ENCODE data around the gene CFAP74. TPM values are rescaled to one million over a fixed set of nuclear protein-coding genes. Genes with fewer than 3 reads are reported as not detected.

The CFAP74 gene
- total and polyA plus RNA-seq, 9 of the 15 experiments (the other 6 are each of a cell fraction or from before 2014, with no cell fraction given) = 0.03 to 0.15 (median 0.05) TPM; not detected in 6

DNA sequence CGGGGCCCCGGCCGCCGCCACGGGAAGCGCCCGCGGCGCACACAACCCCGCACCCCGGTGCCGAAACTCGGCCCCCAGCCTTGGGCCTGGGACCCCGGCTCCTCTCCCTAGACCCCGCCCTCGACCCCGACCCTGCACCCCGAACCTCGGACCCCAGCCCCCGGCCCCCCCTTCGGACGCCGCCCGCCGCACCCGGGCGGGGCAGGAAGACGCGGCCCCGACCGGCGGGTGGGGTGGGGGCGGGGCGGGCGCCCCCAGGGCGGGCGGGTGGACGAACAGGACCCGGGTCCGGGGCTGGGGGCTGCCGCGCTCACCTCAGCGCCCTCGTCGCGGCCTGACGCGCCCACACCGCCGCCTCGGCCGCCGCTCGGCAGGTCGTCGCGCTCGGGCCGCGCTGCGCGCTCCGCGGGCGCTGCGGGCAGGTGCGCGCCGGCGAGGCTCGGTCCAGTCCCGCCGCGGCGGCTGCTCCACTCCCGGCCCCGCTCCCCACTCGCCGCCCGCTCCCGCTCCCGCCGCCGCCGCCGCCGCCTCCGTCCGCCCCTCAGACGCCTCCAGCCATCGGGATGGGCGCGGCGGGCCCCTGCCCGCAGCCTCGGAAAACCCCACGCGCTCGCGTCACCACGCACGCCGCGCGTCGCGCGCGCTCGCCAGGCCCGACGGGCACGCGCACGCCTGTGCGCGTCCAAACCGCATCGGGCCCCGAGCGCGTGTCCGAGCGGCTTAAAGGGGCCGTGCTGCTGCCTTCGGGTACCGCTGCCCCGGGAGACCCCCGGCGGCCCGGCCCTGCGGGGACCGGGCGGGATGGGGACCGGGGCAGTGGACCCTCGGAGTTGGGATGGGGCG lies 112.9 kb downstream of the CFAP74 start, which contains the start of gene GNB1 (continued):
- TF ChIP-seq MAFG (tag; conservative IDR thresholded peaks at IDR 0.05) (no peak), PTTG1 (tag; IDR thresholded peaks at IDR 0.05; ENCODE audit: low read depth) (no peak), MCM7 (IDR thresholded peaks at IDR 0.05) (no peak), CEBPB (tag; IDR thresholded peaks at IDR 0.05) (peak; percentile 55; the same call in 1 of the 2 replicates), PHF21A (IDR thresholded peaks at IDR 0.05; ENCODE audit: borderline replicate concordance, low read depth) (no peak), ATF1 (CRISPR knock-in tag; IDR thresholded peaks at IDR 0.05) (0 out of 2 replicates have a peak, but pooled peaks have one; percentile 11), ATF1 (tag; IDR thresholded peaks at IDR 0.05) (peak; percentile 92), HDAC1 (IDR thresholded peaks at IDR 0.05) (no peak), ZNF212 (CRISPR knock-in tag; IDR thresholded peaks at IDR 0.05) (no peak), TEAD2 (tag; IDR thresholded peaks at IDR 0.05) (no peak), CHD1 (IDR thresholded peaks at IDR 0.05; ENCODE audit: low read length) (no peak), RFX7 (CRISPR knock-in tag; IDR thresholded peaks at IDR 0.05) (no peak), HDAC6 (IDR thresholded peaks at IDR 0.05; ENCODE audit: low read depth, low read length) (no peak), TCF3 (CRISPR knock-in tag; IDR thresholded peaks at IDR 0.05) (no peak), ZNF134 (CRISPR knock-in tag; conservative IDR thresholded peaks at IDR 0.05) (no peak), ATF7 (IDR thresholded peaks at IDR 0.05) (peak; percentile 85), NFE2 (IDR thresholded peaks at IDR 0.05; ENCODE audit: low read depth) (no peak), ZKSCAN8 (CRISPR knock-in tag; IDR thresholded peaks at IDR 0.05) (no peak), GTF2A2 (tag; IDR thresholded peaks at IDR 0.05) (no peak), CCNT2 (IDR thresholded peaks at IDR 0.05; ENCODE audit: borderline replicate concordance, extremely low read depth, insufficient read length, low read depth, low read length) (peak; percentile 94), HDGF (IDR thresholded peaks at IDR 0.05) (no peak), ZNF699 (CRISPR knock-in tag; IDR thresholded peaks at IDR 0.05; ENCODE audit: insufficient replicate concordance) (no peak)
- TF ChIP-seq, protein P1, sequence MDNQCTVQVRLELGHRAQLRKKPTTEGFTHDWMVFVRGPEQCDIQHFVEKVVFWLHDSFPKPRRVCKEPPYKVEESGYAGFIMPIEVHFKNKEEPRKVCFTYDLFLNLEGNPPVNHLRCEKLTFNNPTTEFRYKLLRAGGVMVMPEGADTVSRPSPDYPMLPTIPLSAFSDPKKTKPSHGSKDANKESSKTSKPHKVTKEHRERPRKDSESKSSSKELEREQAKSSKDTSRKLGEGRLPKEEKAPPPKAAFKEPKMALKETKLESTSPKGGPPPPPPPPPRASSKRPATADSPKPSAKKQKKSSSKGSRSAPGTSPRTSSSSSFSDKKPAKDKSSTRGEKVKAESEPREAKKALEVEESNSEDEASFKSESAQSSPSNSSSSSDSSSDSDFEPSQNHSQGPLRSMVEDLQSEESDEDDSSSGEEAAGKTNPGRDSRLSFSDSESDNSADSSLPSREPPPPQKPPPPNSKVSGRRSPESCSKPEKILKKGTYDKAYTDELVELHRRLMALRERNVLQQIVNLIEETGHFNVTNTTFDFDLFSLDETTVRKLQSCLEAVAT (IDR thresholded peaks at IDR 0.05) = no peak
- TF ChIP-seq, protein P2, sequence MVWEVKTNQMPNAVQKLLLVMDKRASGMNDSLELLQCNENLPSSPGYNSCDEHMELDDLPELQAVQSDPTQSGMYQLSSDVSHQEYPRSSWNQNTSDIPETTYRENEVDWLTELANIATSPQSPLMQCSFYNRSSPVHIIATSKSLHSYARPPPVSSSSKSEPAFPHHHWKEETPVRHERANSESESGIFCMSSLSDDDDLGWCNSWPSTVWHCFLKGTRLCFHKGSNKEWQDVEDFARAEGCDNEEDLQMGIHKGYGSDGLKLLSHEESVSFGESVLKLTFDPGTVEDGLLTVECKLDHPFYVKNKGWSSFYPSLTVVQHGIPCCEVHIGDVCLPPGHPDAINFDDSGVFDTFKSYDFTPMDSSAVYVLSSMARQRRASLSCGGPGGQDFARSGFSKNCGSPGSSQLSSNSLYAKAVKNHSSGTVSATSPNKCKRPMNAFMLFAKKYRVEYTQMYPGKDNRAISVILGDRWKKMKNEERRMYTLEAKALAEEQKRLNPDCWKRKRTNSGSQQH (CRISPR knock-in tag; IDR thresholded peaks at IDR 0.05) = no peak
